ENCODE results near the gene DEPP1. TPM values are rescaled to one million over a fixed set of nuclear protein-coding genes. Genes with fewer than 3 reads are reported as not detected.

DEPP1 gene
- total and polyA plus RNA-seq, 10 of the 15 experiments (the other 5 are each of a cell fraction or from before 2014, with no cell fraction given) = 1.7 to 12.1 (median 7.3) TPM

GRCh38 chr10:44975431-44976331 is 2.9 kb downstream of the DEPP1 start (continued):
- TF ChIP-seq HSF1 (IDR thresholded peaks at IDR 0.05; ENCODE audit: low read depth, low read length) (no peak), ETV6 (conservative IDR thresholded peaks at IDR 0.05 in 1 of 2, IDR thresholded peaks at IDR 0.05 in 1 of 2; ENCODE audit: borderline replicate concordance in 1 of 2, low read depth in 1 of 2) (no peak), SIN3A (IDR thresholded peaks at IDR 0.05; ENCODE audit: low read depth, low read length) (no peak), CREB1 (IDR thresholded peaks at IDR 0.05; ENCODE audit: low read depth) (no peak), NFYB (IDR thresholded peaks at IDR 0.05; ENCODE audit: insufficient read depth, low read depth, low read length) (0 out of 2 replicates have a peak, but pooled peaks have one; percentile 40), ZZZ3 (IDR thresholded peaks at IDR 0.05; ENCODE audit: control insufficient read depth, insufficient read length, low read depth) (no peak), ZNF687 (IDR thresholded peaks at IDR 0.05) (0 out of 2 replicates have a peak, but pooled peaks have one; percentile 50), TBL1XR1 (IDR thresholded peaks at IDR 0.05; ENCODE audit: low read depth, low read length) (no peak), IRF4 (IDR thresholded peaks at IDR 0.05; ENCODE audit: low read depth, low read length) (no peak), MXI1 (IDR thresholded peaks at IDR 0.05; ENCODE audit: low read depth, low read length) (no peak), CBX5 (IDR thresholded peaks at IDR 0.05; ENCODE audit: low read depth) (no peak), BCL11A (IDR thresholded peaks at IDR 0.05; ENCODE audit: low read depth, low read length) (no peak), YY1 (IDR thresholded peaks at IDR 0.05; ENCODE audit: low read depth, low read length) (no peak), RAD21 (IDR thresholded peaks at IDR 0.05; ENCODE audit: insufficient read depth, low read depth, low read length) (no peak), RUNX3 (IDR thresholded peaks at IDR 0.05; ENCODE audit: low read length) (peak; percentile 83), CUX1 (IDR thresholded peaks at IDR 0.05; ENCODE audit: insufficient replicate concordance, low read depth, low read length) (no peak), CHD1 (IDR thresholded peaks at IDR 0.05; ENCODE audit: low read depth, low read length) (no peak), BMI1 (IDR thresholded peaks at IDR 0.05; ENCODE audit: borderline replicate concordance) (no peak), BACH1 (IDR thresholded peaks at IDR 0.05; ENCODE audit: borderline replicate concordance) (no peak; the same call in 1 of the 2 replicates)
